Measurements from ENCODE around the gene PARD3B. TPM values are rescaled to one million over a fixed set of nuclear protein-coding genes. Genes with fewer than 3 reads are reported as not detected.

PARD3B gene
- total and polyA plus RNA-seq, 2 of the 13 experiments (the other 11 are each of a cell fraction or from before 2014, with no cell fraction given): 0.71 to 2.3 TPM

- no peak for ATAC-seq
- Histone ChIP-seq H3K9me3 (ENCODE audit: low read length) (no peaks in the 10 kb centered on the region), H4K20me1 (ENCODE audit: insufficient read depth, low read length) (no peaks in the 10 kb centered on the region), H3K4me2 (ENCODE audit: low read depth, low read length) (no peak overlapping the region), H2AFZ (ENCODE audit: low read length) (no peak overlapping the region), H3K4me1 (ENCODE audit: insufficient read depth, low read length) (no peaks in the 10 kb centered on the region), H3K27me3 (ENCODE audit: control insufficient read depth in 1 of 2, insufficient read depth in 2 of 2, low read length in 2 of 2) (no peaks in the 10 kb centered on the region), H3K27ac (ENCODE audit: extremely low read length, insufficient read depth, low read length) (no peak overlapping the region), H3K36me3 (replicated peaks in 1 of 2; ENCODE audit: control insufficient read depth in 1 of 2, insufficient read depth in 2 of 2, low read length in 2 of 2) (no peaks in the 10 kb centered on the region), H3K9ac (ENCODE audit: insufficient read depth, low read depth, low read length) (no peak overlapping the region), H3K4me3 (replicated peaks in 1 of 3; ENCODE audit: insufficient read depth in 1 of 3, low read depth in 2 of 3, low read length in 3 of 3) (no peak overlapping the region), H3K79me2 (ENCODE audit: insufficient read depth, low read length) (no peaks in the 10 kb centered on the region)
- ChIA-PET POLR2A (no interaction called here), CTCF (ENCODE audit: low intra/inter-chr PET ratio, low total read pairs) (no interaction called here)
- BruUV-seq (replicated peaks): no TSS peak
- in situ Hi-C loops (cut with HindIII; ENCODE audit: extremely low pct_ligation_motif_present, low pct_unique_long_range_greater_than_20kb) (no loop called here), intact Hi-C loops (cut with micrococcal nuclease; ENCODE audit: unreplicated experiment) (no loop called here)
- no peak for TF ChIP-seq ZBTB10 (CRISPR knock-in tag; IDR thresholded peaks at IDR 0.05; ENCODE audit: borderline replicate concordance)
- TF ChIP-seq HOXA5 (CRISPR knock-in tag; IDR thresholded peaks at IDR 0.05): no peak
- no peak for TF ChIP-seq FOXP4 (CRISPR knock-in tag; IDR thresholded peaks at IDR 0.05)
- no peak for TF ChIP-seq ZFP37 (CRISPR knock-in tag; IDR thresholded peaks at IDR 0.05; ENCODE audit: borderline replicate concordance)
- TF ChIP-seq PTBP1 (IDR thresholded peaks at IDR 0.05; ENCODE audit: low read depth, low read length, poor library complexity, severe bottlenecking): no peak
- TF ChIP-seq ZSCAN22 (CRISPR knock-in tag; IDR thresholded peaks at IDR 0.05): no peak
- no peak for TF ChIP-seq MTF2 (CRISPR knock-in tag; IDR thresholded peaks at IDR 0.05; ENCODE audit: borderline replicate concordance)
- TF ChIP-seq ATF3 (CRISPR knock-in tag; IDR thresholded peaks at IDR 0.05): no peak
- FAIRE-seq: no peak
- WGBS (ENCODE audit: low lambda C conversion rate): 39% methylated on average over 4 of the region's 4 CpGs
- DNase-seq (ENCODE audit: low spot score): no peak
Observed at GRCh38 chr2:205500065-205500464, 954.8 kb downstream of the PARD3B start.

Measured in HepG2 (cell line).